Measurements from ENCODE around the gene GRIP1.

DNA sequence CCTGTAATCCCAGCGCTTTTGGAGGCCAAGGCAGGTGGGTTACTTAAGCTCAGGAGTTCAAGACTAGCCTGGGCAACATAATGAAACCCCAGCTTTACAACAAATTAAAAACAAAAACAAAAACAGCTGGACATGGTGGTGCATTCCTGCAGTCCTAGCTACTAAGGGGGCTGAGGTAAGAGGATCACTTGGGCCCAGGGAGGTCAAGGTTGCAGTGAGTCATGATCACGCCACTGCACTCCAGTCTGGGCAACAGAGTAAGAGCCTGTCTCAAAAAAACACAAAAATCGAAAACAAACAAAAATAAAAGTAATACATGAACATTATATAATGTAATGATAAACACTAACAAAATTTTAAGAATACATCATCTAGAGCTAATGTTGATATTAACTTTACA is 46.2 kb upstream of the GRIP1 start:
- TF ChIP-seq EZH2 (IDR thresholded peaks at IDR 0.05; ENCODE audit: borderline replicate concordance, control insufficient read depth, low read depth, low read length) (no peak), BHLHE40 (IDR thresholded peaks at IDR 0.05; ENCODE audit: borderline replicate concordance in 1 of 2, low read depth in 2 of 2, low read length in 1 of 2) (no peak), CBFB (IDR thresholded peaks at IDR 0.05; ENCODE audit: low read depth) (no peak), NFYA (IDR thresholded peaks at IDR 0.05; ENCODE audit: borderline replicate concordance, low read depth, low read length) (no peak), CTCF (IDR thresholded peaks at IDR 0.05 in 2 of 3, conservative IDR thresholded peaks at IDR 0.05 in 1 of 3; ENCODE audit: control insufficient read depth in 2 of 3, extremely low read depth in 1 of 3, insufficient read depth in 1 of 3, low read depth in 3 of 3, low read length in 3 of 3) (no peak), CREM (IDR thresholded peaks at IDR 0.05; ENCODE audit: low read depth) (no peak), SRF (IDR thresholded peaks at IDR 0.05; ENCODE audit: low read depth in 2 of 2, low read length in 2 of 2) (no peak), POLR2AphosphoS2 (IDR thresholded peaks at IDR 0.05; ENCODE audit: low read depth, low read length) (no peak), TAF1 (IDR thresholded peaks at IDR 0.05; ENCODE audit: borderline replicate concordance, low read depth, low read length) (no peak), REST (IDR thresholded peaks at IDR 0.05; ENCODE audit: low read depth, low read length) (no peak), HDGF (IDR thresholded peaks at IDR 0.05) (no peak), ASH2L (IDR thresholded peaks at IDR 0.05; ENCODE audit: borderline replicate concordance, low read depth) (no peak), JUND (IDR thresholded peaks at IDR 0.05; ENCODE audit: low read depth, low read length) (no peak)

Measured in GM12878 (cell line).